Activated CD8-positive, alpha-beta memory T cell treated with anti-CD3 and anti-CD28 coated beads, Interleukin-2, amount 50 U/mL, for 1 hour (primary cell): ENCODE results near the gene FN3KRP.

Experiments used
- DNase-seq: peaks from one replicate; pipeline ENCODE4 v3.0.0-alpha.2; 2020; ENCODE audit errors: extremely low read depth

The FN3KRP gene

GRCh38 chr17:82709024-82709675 lies 7.4 kb upstream of the FN3KRP start:
- DNase-seq = no peak

- no peak for DNase-seq
These were observed 6.6 kb upstream of the FN3KRP start for GRCh38 chr17:82709676-82710498.

DNA sequence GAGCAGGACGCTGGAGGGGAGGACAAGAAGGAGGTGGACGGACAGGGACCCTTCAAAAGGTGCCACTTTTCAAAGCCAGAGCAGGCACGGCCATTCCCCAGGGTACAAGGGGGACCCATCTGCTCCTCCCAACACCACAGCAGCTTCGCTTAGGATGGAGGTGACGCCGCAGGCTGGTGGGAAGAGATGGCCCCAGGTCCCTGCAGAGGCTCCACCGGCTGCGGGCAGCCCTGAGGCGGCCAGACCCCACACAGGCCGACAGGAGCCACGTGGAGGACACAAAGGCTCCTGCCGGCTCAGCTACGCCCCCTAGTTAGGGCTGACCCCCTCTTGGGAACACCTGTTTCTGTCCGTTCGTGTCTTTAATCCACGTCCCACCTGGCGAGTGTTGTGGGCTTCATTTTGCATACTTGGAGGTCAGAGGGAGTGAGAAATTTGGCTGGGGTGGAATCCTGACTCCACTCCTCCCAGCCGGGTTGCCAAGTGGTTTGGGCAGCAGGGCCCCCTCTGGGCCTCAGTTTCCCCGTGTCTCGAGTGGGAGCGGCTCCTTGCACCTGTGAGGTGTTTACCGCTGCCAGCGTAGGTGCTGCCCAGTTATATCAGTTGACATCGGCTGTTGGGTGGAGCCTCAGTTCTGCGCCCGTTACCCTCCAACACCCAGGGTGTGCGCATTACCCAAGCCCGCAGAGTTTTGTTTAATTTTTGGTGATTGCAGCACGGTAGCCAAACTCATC lies 5.8 kb upstream of the FN3KRP start:
- DNase-seq = no peak

DNA sequence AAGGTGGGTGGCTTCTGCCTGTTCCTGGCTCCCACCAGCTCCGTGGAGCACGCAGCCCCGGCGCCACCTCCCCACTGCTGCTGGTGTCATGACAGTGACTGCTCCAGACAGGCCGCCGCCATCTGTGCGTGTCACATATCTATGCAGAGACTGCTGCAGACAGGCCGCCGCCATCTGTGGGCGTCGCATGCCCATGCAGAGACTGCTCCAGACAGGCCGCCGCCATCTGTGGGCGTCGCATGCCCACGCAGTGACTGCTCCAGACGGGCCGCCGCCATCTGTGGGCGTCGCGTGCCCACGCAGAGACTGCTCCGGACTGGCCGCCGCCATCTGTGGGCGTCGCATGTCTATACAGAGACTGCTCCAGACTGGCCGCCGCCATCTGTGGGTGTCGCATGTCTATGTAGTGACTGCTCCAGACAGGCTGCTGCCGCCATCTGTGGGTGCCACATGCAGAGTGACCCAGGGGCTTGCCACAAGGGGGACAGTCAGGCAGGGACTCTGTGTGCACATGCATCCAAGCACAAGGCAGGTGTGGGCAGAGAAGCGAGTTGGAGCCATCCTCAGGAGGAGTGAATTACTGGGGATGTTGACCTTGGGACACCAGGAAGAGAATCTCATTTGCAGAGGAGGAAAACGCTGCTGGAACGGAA lies 3.3 kb upstream of the FN3KRP start:
- DNase-seq = no peak

DNA sequence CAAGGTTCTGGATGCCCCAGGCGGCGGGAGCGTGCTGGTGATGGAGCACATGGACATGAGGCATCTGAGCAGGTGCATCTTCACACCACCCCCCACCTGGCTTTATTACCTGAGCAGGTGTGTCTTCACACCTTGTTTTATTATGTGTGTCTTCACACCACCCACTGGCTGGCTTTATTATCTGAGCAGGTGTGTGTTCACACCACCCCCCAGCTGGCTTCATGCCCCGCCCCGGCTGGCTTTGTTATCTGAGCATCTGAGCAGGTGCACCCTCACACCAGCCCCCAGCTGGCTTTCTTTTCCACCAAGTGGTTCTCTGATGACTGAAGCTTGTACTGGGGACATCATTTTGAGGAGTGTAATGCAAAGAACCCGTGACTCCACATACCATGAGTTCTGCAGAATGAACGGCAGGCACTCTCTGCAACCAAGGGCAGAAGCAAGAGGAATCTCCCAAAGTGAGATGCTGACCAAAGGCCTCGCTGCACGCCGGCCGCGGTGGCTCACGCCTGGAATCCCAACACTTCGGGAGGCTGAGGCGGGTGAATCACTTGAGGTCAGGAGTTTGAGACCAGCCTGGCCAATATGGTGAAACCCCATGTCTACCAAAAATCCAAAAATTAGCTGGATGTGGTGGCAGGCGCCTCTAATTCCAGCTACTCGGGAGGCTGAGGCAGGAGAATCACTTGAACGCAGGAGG lies 2.6 kb downstream of the FN3KRP start:
- no peak for DNase-seq

DNA sequence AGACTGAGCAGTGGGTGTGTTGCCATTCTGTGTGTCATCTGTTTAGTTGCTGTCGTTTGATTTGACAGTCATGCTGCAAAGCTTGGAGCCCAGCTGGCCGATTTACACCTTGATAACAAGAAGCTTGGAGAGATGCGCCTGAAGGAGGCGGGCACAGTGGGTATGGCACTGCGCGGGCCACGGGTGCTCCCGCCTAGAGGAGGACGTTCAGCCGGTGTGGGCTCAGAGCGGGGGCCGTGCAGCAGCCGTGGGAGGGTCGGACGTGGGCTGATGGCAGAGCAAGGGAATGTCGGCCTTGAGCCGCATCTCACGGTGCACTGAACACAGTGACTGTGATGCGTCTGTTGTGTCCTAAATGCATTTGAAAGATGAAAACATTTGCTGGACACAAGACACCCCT lies 3.7 kb downstream of the FN3KRP start:
- no peak for DNase-seq

- DNase-seq = no peak
These were observed 6.0 kb downstream of the FN3KRP start for GRCh38 chr17:82722341-82723013.

DNA sequence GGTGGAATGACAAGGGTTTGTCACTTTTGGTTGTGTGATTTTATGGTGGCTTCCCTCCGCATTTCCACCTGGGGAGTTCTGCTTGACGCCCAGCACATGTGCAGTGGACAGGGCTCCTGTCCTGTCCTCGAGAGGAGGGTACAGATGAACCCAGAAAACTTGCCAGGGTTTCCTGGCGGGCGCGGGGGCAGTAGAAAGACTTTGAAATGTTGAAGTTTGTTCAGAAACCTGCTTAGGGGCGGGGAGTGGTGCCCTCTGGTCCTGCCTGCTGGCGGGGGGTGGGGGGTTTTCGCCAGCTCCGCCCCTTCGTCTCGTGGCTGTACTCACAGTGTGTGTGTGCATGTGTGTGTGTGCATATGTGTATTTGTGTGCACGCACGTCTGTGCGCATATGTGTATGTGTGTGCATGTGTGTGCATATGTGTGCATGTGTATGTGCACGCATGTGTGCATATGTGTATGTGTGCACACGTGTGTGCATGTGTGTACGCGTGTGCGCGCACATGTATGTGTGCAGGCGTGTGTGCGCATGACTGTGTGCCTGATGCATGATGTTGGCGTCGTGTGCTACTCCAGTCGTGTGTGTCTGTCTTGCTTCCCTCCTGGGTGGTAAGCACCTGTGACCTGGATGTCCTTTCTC lies 6.8 kb downstream of the FN3KRP start:
- DNase-seq = no peak

DNA sequence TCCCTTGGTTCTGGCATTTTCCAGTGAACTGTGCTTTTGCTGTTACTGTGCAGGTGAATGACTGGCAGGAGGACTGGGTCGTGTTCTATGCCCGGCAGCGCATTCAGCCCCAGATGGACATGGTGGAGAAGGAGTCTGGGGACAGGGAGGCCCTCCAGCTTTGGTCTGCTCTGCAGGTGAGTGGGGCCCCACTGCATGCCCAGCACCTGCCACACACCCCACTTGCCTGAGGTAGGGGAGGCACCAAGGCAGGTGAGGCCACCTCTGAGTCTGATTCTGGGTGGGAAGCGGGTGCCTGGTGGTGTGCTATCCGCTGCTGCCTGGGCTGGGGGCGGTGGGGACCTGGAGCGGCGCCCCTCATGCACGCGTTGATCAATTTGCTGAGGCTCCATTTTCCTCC lies 9.9 kb downstream of the FN3KRP start:
- no peak for DNase-seq

GRCh38 chr17:82729479-82730260 lies 13.2 kb downstream of the FN3KRP start:
- DNase-seq = no peak

GRCh38 chr17:82732118-82732743 lies 15.7 kb downstream of the FN3KRP start:
- DNase-seq = no peak

GRCh38 chr17:82734987-82735866 lies 18.7 kb downstream of the FN3KRP start, which contains the start of gene FN3K:
Gene FN3K, plus strand, starts transcription at chr17:82735615. Its CDS starts 22 bp downstream, at chr17:82735637.
- DNase-seq = no peak

- no peak for DNase-seq
These were observed 20.1 kb downstream of the FN3KRP start for GRCh38 chr17:82736511-82737185.

GRCh38 chr17:82737967-82738877 lies 21.7 kb downstream of the FN3KRP start:
- DNase-seq = no peak

DNA sequence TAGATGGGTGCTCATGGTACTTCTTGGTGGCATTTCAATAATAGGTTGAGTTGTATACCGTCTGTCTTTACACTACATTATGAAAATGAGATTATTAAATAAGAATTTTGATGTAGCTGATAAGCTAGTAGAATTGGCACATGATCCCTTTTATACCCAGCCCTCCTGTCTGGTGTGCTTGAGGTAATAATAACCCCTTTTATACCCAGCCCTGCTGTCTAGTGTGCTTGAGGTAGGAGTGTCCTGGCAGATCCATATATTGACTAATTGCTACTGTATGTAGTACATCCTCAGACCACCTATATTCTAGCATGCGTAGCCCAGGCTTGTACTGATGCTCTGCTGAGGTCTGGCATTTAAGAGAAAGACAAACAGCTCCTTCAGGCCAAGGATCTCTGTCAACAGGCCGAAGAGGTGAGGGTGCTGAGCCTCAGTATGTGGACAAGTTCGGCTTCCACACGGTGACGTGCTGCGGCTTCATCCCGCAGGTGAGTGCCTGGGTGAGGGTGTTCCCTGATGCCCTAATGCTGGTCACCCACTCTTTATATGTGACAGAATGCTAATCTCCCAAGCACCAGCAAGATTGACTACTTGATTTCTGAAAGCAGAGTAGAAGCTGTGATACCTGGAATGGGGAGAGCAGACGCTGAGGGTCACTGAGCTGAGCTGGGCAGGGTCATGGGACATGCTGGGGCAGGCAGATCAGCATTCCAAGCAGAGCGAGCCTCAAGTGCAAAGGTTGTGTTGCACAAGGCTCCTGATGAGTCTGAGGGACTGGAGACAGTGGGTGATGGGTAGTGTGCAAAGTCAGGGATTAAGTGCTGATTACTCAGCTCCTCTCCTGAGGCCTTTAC lies 24.6 kb downstream of the FN3KRP start:
- DNase-seq = no peak
